ENCODE results near the gene LAMA5. TPM values are rescaled to one million over a fixed set of nuclear protein-coding genes. Genes with fewer than 3 reads are reported as not detected.

Gene LAMA5
- polyA plus RNA-seq, 2 of the 4 experiments (the other 2 are of a cell fraction): 20.4 to 196 TPM

DNA sequence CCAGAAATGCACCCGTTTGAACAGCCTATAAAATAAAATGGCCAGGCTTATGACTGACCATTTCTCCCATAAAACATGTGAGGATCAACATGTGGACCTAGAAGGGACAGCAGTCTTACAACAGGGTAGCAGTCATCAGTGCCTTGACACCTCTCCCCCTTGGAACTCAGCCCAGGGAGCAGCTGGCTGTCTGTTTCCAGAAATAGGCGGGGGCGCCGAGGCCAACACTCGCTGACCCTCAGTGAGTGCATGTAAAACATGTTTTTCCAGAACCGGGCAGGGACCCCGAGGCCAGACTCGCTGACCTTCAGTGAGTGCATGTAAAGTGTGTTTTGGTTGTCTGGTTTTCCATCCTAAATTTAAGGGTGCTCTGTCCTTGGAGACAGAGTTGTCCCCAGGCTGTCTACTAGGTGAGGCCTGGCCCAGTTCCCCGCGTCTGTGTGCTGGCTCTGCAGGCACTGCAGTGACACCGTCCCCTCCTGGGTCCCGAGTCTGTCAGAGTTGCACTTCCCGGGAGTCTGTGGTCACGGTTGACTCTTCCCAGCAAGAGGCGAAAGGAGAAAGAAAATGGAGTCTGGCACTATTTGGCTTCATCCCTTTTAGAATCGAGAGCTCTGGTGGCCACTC lies 84.1 kb downstream of the LAMA5 start:
- H3K9me3 ChIP-seq: no peaks in the 10 kb centered on the region
- FAIRE-seq (no peak), DNase-seq (ENCODE audit: low read depth in 1 of 2, low spot score in 1 of 2) (no peak), ATAC-seq (no peak)
- no peaks in the 10 kb centered on the region for H3K4me1 ChIP-seq
- WGBS (ENCODE audit: missing lambda C conversion rate): 90% methylated on average over 16 of the region's 16 CpGs
- H3K4me2 ChIP-seq: no peak overlapping the region
- no peak overlapping the region for H3K27ac ChIP-seq
- no peak overlapping the region for H3K4me3 ChIP-seq
- CTCF ChIA-PET: interaction anchor here (1.3 kb wide), 1 partner anchor 11 kb away, joined by 3 read pairs; no protein-coding TSS in a partner anchor
- POLR2A ChIA-PET: no interaction called here
- TF ChIP-seq HOXA7 (CRISPR knock-in tag; IDR thresholded peaks at IDR 0.05) (no peak), ZNF302 (CRISPR knock-in tag; IDR thresholded peaks at IDR 0.05) (no peak), HDAC2 (IDR thresholded peaks at IDR 0.05) (no peak), PHF8 (IDR thresholded peaks at IDR 0.05; ENCODE audit: borderline replicate concordance, low read depth) (no peak), TFCP2L1 (CRISPR knock-in tag; IDR thresholded peaks at IDR 0.05) (no peak), NR3C1 (IDR thresholded peaks at IDR 0.05) (no peak), FOXS1 (CRISPR knock-in tag; IDR thresholded peaks at IDR 0.05) (no peak), ZFP36 (IDR thresholded peaks at IDR 0.05; ENCODE audit: borderline replicate concordance, partially characterized antibody) (no peak), NFE2L2 (conservative IDR thresholded peaks at IDR 0.05; ENCODE audit: low read length) (no peak), CTCF (IDR thresholded peaks at IDR 0.05) (no peak), ELK1 (IDR thresholded peaks at IDR 0.05; ENCODE audit: low read depth, low read length) (no peak), KDM1A (IDR thresholded peaks at IDR 0.05; ENCODE audit: low read depth) (no peak), JUNB (IDR thresholded peaks at IDR 0.05) (no peak), TP53 (CRISPR knock-in tag; IDR thresholded peaks at IDR 0.05) (no peak), HOXB5 (CRISPR knock-in tag; IDR thresholded peaks at IDR 0.05) (no peak), RCOR1 (IDR thresholded peaks at IDR 0.05; ENCODE audit: low read depth, low read length) (no peak), CHD2 (IDR thresholded peaks at IDR 0.05; ENCODE audit: low read length, partially characterized antibody) (no peak), SMC3 (IDR thresholded peaks at IDR 0.05) (no peak), MAFK (IDR thresholded peaks at IDR 0.05; ENCODE audit: partially characterized antibody) (no peak)
- TF ChIP-seq, protein P1, sequence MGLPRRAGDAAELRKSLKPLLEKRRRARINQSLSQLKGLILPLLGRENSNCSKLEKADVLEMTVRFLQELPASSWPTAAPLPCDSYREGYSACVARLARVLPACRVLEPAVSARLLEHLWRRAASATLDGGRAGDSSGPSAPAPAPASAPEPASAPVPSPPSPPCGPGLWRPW (IDR thresholded peaks at IDR 0.05): no peak

DNA sequence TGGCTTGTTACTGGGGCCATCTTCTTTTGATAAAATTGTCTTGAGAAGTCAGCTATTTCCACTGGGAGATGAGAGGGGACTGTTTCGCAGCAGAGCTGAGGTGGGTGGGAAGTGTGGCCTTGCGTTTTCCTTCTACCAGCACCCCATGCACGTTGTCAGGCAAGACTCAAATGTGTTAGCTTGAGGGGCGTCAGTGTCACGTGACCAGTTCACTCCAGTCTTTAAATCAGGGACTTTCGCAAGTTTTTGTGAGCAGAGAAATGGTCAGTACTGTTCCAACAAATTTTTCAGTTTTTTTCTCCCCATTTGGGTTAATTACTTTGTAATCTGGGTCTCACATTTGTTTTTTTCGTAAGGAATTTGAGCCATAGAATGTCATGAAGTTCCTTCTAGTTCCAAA lies 85.0 kb downstream of the LAMA5 start:
- H3K4me1 ChIP-seq: no peaks in the 10 kb centered on the region
- POLR2A ChIA-PET: no interaction called here
- FAIRE-seq (no peak), DNase-seq (ENCODE audit: low read depth in 1 of 2, low spot score in 1 of 2) (no peak), ATAC-seq (no peak)
- no peak overlapping the region for H3K4me3 ChIP-seq
- H3K4me2 ChIP-seq: no peak overlapping the region
- CTCF ChIA-PET: interaction anchor here (0.8 kb wide), 1 partner anchor 23 kb away, joined by 3 read pairs; no protein-coding TSS in a partner anchor
- no peak for TF ChIP-seq PBX3 (IDR thresholded peaks at IDR 0.05)
- no peak for TF ChIP-seq ZSCAN20 (CRISPR knock-in tag; IDR thresholded peaks at IDR 0.05)
- no peak for TF ChIP-seq HEYL (CRISPR knock-in tag; IDR thresholded peaks at IDR 0.05)
- TF ChIP-seq REST (IDR thresholded peaks at IDR 0.05): no peak
- WGBS (ENCODE audit: missing lambda C conversion rate): 96% methylated on average over 7 of the region's 7 CpGs
- no peaks in the 10 kb centered on the region for H3K9me3 ChIP-seq
- H3K27ac ChIP-seq: no peak overlapping the region

All from A549 (cell line).